Fibroblast of skin of abdomen (primary cell): ENCODE measurements around the gene NEDD4L.

Source experiments
- DNase-seq: peaks from one replicate; pipeline ENCODE4 v3.0.0-alpha.2; 2013

The NEDD4L gene

GRCh38 chr18:58382446-58382845, 338.4 kb downstream of the NEDD4L start:
- DNase-seq, result no peak

DNA sequence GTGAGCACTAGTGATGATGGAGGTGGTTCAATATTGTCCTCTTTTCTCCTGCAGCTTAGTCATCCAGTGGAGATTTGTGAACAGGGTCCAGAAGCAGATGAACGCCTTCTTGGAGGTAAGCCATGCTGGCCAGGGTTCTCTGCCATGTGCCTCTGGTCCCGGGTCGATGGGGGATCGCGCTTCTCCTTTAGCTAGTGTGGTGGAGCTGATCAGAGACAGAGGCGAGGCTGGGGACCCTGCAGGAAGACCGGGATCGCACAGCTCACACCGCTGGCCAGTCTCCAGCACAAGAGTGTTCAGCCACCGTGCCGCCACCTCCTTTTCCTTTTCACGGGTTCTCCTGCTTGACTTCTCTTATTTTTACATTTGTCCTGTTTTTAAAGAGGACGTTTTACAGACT, 341.4 kb downstream of the NEDD4L start:
- DNase-seq, result no peak

DNA sequence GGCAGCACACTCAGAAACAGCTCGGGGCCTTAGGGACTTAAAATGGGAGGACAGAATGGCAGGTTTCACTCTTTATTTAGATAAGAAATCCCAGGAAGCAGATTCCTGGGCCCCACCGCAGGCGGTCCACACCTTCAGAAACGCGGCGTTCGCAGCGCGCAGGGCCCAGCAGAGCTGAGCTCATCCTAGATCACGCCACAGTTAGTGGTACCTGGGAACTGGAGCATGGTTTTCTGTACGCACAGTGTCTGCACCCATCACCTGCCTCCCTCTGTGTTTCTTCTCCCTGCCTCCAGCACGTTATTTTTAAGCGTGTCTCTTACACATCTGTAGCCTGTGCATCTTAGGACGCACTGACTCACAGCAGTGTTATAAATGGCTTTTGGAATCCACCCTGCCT, 342.8 kb downstream of the NEDD4L start:
- no peak for DNase-seq

DNA sequence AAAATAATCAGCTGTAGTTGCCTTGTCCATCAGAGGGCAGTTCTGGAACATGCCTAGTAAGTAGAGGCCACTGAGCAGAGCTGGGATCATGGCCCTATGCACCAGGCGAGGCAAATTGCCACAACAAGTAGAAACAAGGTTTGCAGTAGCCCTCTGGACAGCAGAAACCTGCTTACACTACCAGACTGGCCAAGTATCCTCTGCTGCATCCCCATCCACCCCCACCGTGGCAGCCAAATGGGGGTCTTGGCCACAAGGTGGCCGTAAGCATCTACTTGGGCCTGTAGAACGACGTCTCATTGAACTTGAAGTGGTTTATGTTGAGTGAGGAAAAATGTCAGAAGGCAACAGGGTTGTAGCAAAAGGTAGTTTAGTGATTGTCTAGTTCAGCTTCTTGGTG, 343.7 kb downstream of the NEDD4L start:
- no peak for DNase-seq

DNA sequence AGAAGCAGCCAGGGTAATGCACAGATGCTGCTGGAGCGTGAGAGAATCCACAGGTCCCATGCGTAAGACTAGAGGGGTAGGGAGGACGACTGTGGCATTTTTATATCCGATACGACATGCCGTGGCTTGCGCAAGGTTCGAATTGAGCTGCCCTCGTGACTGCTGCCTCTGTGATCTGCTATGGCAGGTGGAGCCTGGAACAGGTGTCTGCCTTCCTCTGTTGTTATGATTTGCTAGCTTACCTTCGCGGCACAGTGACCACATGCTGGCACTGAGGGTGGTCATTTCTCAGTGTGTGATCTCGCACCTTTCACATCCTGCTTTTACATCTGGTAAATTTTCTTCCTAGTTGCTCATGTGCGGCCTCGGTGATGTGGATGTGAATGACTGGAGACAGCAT, 344.7 kb downstream of the NEDD4L start:
- no peak for DNase-seq

DNA sequence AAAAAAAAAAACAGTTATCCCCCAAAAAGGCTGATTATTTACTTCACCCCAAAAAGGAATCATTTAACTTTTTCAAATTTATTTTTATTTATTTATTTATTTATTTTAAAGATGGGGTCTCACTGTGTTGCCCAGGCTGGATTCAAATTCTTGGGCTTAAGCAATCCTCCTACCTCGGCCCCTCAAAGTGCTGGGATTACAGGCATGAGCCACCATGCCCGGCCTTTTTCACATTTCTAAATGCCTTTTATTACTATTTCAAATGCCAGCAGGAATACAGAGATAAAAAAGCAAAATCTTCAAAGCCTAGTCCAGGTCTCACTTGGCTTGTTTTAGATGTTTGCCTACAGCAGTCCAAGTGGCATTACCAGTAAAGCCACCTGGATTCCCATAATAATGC, 345.7 kb downstream of the NEDD4L start:
- DNase-seq, result no peak

GRCh38 chr18:58390399-58390798, 346.4 kb downstream of the NEDD4L start:
- no peak for DNase-seq

DNA sequence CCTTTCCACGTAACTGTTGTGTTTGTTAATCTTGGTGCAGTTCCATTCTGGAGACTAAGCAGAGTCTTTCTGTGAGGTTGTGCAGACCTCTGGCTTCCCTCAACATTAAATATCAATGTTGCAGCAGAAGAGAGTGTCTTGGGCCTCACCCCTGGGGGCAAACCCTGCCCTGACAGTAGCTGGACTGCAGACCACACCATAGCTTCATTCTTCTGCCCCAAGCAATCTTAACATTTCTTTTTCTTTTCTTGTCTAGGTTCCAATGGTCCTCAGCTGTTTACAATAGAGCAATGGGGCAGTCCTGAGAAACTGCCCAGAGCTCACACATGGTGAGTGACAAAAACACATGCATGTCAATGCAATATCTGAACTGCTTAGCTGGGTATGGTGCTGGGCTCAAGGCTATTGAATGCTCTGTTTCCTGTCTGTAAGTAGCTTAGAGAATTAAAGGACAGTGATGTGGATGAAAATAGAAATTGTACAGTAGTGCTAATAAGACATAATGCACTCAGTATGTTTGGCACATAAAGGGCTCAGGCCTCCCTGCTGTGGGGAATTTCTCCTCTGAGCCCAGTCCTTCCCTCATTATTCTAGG, 347.3 kb downstream of the NEDD4L start:
- no peak for DNase-seq

GRCh38 chr18:58391932-58392323, 347.9 kb downstream of the NEDD4L start:
- peak; percentile 22 for DNase-seq

DNA sequence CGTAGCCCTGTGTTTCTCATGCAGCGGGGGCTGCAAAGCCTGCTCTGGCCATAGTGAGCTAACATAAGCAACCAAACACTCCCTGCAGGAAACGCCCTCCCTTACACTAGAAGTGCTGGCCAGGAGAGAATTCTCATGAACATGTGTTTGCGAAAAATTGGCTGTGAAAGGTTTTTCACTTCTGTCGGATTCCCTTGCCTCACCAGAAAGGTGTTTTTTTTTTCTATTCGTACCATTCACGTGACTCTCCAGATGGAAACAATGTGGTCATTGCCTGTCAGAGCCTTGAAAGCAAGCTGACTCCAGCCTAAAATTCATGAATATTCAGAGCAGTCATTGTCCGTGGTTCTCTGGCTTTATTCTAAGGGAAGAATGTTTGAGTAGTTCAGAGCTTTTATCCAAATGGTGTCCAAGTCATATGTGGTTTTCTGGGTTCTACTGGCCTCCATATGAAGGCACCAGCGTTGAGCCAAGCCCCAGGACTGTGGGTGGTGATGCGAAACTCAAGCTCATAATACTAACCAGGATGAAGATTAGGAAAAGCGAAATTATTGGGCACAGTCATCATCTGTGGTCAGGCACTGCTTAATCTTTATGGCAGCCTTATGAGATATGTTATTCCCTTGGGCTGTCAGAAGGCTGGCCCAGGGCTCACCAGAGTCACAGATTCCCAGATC, 348.4 kb downstream of the NEDD4L start:
- peak; percentile 63 for DNase-seq

- DNase-seq, result no peak
Measured at GRCh38 chr18:58393295-58393694, 349.3 kb downstream of the NEDD4L start.

GRCh38 chr18:58394046-58394445, 350.0 kb downstream of the NEDD4L start:
- no peak for DNase-seq

DNA sequence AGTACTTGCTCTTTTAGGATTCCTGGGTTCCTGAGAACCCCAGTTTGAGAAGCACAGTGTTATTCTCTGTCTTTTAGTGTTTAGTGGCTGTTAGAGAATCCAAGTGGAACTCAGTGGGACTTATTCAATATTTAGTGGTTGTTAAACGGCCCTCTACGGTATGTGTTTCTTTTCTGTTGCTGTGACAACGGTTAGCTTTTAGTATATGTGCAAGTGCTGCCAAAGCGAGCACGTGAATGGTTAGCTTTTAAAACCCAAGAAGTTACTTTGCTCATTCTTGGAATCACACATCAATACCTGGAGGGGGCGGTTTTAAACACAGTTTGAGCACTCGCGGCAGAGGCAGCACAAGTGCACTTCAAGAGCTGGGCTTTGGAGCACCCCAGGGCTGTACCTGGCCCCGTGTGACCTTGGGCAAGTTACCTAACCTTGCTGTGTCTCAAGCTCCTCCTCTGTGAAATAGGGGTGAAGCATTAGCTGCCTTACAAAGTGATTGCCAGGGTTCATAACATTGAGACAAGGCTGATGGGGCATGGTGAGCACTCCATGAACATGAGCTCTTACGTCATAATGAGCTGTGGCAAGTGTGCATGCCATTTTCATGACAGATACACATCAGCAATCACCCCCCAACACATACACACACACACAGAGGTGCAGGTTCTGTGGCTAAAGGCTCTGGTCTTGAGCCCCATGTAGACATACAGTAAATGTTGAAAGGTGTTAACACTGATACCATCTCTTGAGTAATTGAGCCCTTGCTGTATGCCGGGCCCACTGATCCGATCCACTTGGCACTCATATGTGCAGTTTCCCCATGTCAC, 350.8 kb downstream of the NEDD4L start:
- DNase-seq, result peak; percentile 51

GRCh38 chr18:58396144-58396543, 352.1 kb downstream of the NEDD4L start:
- DNase-seq, result no peak

DNA sequence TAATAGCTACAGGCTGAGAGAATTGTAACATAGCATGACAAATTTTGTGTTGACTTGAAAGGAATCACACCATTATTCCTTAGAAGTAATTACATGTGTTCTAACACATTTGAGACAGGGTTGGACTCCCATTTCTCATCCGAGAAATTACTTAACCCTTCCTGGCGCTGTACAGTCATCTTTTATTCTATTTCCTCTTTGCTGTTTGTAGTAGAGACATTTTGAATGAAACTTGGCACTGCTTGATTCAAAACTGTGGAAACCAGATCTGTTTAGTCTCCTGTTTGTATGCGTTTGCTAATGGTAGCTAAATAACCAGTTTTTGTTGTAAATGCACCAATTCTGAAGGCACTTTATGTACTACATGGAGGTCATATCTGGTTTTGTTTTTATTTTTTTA, 352.9 kb downstream of the NEDD4L start:
- DNase-seq, result no peak

DNA sequence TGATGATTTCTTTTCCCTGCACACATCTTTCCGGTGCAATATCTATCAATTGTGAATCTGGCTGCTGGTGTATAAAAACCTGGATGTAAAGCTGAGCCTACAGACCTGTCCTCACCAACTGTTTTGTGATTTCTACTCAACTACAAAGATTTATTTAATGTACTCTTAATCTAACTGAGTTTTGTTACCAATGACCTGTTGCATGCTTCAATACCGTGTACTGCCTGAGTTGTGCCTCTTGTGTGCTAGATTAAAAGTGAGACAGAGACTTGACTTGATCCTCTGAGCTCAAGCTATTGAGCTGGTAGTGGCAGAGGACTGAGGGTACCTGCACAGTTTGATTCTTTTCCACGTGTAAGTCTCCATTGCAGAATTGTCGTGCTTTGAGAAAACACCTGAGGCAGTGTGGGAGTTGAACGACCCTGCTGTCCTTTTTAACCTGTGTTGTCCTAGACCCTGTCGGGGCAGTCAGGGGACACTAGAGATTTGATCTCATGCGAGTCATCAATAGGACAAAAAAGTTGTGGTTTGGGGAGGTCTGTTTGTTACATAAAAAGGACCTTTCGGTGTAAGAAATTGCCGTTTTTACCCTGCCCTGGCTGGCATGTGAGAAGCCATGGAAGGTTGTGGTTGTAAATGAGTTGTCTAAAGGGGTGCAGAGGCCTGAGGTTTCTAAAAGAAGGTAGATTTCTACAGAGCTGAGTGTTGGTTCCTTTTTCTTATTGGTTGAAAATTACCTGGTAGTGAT, 353.5 kb downstream of the NEDD4L start:
- no peak for DNase-seq

DNA sequence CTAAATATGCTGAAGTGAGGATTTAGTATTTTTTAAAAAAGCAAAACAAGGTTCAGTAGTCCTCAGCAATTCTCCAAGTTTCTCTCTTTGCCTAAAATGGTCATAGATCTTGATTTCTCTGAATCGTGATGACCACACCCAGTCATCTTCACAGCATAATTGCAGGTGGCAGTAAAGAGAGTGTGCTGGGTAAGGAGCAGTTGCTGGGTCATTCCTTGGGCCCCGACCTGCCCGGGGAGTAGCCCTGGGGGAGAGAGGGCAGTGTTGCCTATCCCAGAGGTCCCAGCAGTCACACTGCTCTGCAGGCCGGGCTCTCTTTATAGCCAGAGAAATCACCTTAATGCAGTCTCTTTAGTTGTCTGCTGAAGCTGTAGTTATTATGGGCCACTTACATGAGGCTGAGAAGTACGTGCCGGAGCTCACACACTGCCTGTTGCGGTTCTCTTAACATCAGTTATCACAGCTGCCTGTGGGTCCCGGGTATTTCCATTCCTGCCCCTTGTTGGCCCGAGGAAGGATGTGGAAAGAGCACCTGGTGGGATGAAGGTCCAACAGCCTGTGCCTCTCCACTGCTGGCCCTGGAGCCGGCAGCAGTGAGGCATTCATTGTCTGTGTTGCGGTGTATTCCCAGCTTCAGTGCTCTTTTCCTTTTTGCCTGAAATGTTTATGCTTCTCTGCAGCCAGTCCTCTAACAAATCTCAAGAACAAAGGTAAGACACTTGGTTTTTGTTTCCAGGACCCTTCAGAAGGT, 354.8 kb downstream of the NEDD4L start:
- DNase-seq, result no peak

- DNase-seq, result peak; percentile 73
Measured at GRCh38 chr18:58400331-58400870, 356.4 kb downstream of the NEDD4L start.

DNA sequence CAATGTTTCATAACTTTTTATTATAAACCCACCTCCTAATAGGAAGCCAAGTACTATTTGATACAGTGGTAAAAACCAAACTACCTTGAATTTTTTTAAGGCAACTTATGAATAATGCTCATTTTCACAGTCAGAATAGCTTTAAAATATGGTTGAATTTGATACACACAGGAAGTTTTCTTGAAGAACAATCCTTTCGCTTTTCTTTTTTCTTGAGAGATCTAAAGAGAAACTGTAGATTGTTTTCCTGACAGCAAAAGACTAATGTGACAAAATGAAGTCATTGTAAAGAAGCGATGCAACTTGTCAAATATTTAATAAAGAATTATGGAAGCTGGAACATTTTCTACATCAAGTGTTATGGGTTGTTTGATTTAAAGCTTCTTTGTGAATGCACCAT, 357.2 kb downstream of the NEDD4L start:
- DNase-seq, result no peak

DNA sequence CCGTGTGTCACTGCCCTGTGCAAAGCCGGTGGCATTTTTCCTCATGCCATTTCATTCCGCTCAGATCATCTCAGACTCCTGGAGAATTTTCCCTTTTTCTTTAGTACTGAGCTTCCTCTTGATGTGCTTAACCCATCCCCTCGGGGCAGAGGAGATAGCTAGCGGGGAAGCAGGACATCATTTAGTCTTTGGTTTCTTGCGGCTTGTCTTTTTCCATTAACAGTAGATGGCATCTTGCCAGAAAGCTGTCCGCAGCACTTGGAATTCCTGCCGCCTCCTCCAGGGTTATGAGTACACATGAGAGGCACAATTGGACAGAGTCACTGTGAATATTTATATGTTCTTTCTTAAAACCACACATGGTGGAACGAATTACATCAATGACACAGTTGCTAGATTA, 358.2 kb downstream of the NEDD4L start:
- DNase-seq, result peak; percentile 79

GRCh38 chr18:58402951-58403702, 359.1 kb downstream of the NEDD4L start:
- no peak for DNase-seq
